Stomach smooth muscle (tissue), 2 donors: ENCODE results near the gene TIMM10.

Source experiments
- H3K27ac ChIP-seq: one replicate; pipeline ENCODE4 v1.7.0; 2013; ENCODE audit warnings: mild to moderate bottlenecking, low read length, inconsistent platforms
- H3K27me3 ChIP-seq, 2 donors: one replicate each; pipeline ENCODE4 v1.7.0; 2013; ENCODE audit warnings: low read length in 2 of 2; ENCODE audit not compliant: insufficient read depth in 2 of 2, control insufficient read depth in 1 of 2
- H3K36me3 ChIP-seq, 2 donors: one replicate each; pipeline ENCODE4 v1.7.0; 2013; ENCODE audit warnings: low read length in 2 of 2; ENCODE audit not compliant: control insufficient read depth in 2 of 2, insufficient read depth in 2 of 2
- H3K4me1 ChIP-seq: one replicate; pipeline ENCODE4 v1.7.0; 2013; ENCODE audit warnings: low read length; ENCODE audit not compliant: control insufficient read depth, insufficient read depth
- H3K4me3 ChIP-seq, 2 donors: one replicate each; pipeline ENCODE4 v1.7.0; 2013; ENCODE audit warnings: low read length in 2 of 2
- H3K9ac ChIP-seq, 2 donors: one replicate each; pipeline ENCODE4 v1.7.0; 2013; ENCODE audit warnings: low read length in 2 of 2, mild to moderate bottlenecking in 1 of 2
- H3K9me3 ChIP-seq, 2 donors: one replicate each; pipeline ENCODE4 v1.7.0; 2013; ENCODE audit warnings: low read length in 2 of 2; ENCODE audit not compliant: control insufficient read depth in 2 of 2
- donor health status: healthy.
- donor health status: Pancreatic carcinoma.

Gene TIMM10

GRCh38 chr11:57556041-57556440, 25.5 kb upstream of the TIMM10 start:
- Histone ChIP-seq H3K27me3 (no peaks in the 10 kb centered on the region), H3K36me3 (peaks cover 27 to 43% of the 10 kb centered on the region in 2 donors), H3K9ac (no peak overlapping the region), H3K9me3 (no peaks in the 10 kb centered on the region), H3K4me1 (no peaks in the 10 kb centered on the region), H3K27ac (no peak overlapping the region), H3K4me3 (no peak overlapping the region)

- no peak overlapping the region for H3K27ac ChIP-seq
- no peak overlapping the region for H3K4me3 ChIP-seq
- H3K36me3 ChIP-seq, result peaks cover 28 to 45% of the 10 kb centered on the region in 2 donors
- H3K4me1 ChIP-seq, result no peaks in the 10 kb centered on the region
- no peaks in the 10 kb centered on the region for H3K9me3 ChIP-seq
- H3K27me3 ChIP-seq, result no peaks in the 10 kb centered on the region
- H3K9ac ChIP-seq, result no peak overlapping the region
These were observed 24.8 kb upstream of the TIMM10 start for GRCh38 chr11:57555393-57555792.

- no peak overlapping the region for H3K4me3 ChIP-seq
- H3K4me1 ChIP-seq, result no peaks in the 10 kb centered on the region
- no peaks in the 10 kb centered on the region for H3K9me3 ChIP-seq
- no peaks in the 10 kb centered on the region for H3K27me3 ChIP-seq
- no peak overlapping the region for H3K9ac ChIP-seq
- peaks cover 31 to 44% of the 10 kb centered on the region in 2 donors for H3K36me3 ChIP-seq
- H3K27ac ChIP-seq, result no peak overlapping the region
These were observed 21.9 kb upstream of the TIMM10 start for GRCh38 chr11:57552479-57552878.

GRCh38 chr11:57551941-57552340, 21.4 kb upstream of the TIMM10 start:
- no peak overlapping the region for H3K9ac ChIP-seq
- H3K36me3 ChIP-seq, result peaks cover 31 to 43% of the 10 kb centered on the region in 2 donors
- no peaks in the 10 kb centered on the region for H3K27me3 ChIP-seq
- no peaks in the 10 kb centered on the region for H3K9me3 ChIP-seq
- H3K4me3 ChIP-seq, result no peak overlapping the region
- H3K27ac ChIP-seq, result no peak overlapping the region
- H3K4me1 ChIP-seq, result no peaks in the 10 kb centered on the region

- Histone ChIP-seq H3K27ac (no peak overlapping the region), H3K9ac (no peak overlapping the region), H3K4me3 (no peak overlapping the region), H3K27me3 (no peaks in the 10 kb centered on the region), H3K4me1 (no peaks in the 10 kb centered on the region), H3K9me3 (no peaks in the 10 kb centered on the region), H3K36me3 (peaks cover 28 to 38% of the 10 kb centered on the region in 2 donors)
These were observed 19.4 kb upstream of the TIMM10 start for GRCh38 chr11:57549983-57550382.

GRCh38 chr11:57547854-57548377, 17.4 kb upstream of the TIMM10 start:
- Histone ChIP-seq H3K27me3 (no peaks in the 10 kb centered on the region), H3K27ac (no peak overlapping the region), H3K4me3 (no peak overlapping the region), H3K9ac (no peak overlapping the region), H3K9me3 (no peaks in the 10 kb centered on the region), H3K36me3 (peaks cover 17 to 21% of the 10 kb centered on the region in 2 donors), H3K4me1 (no peaks in the 10 kb centered on the region)

GRCh38 chr11:57546869-57547475, 16.4 kb upstream of the TIMM10 start:
- Histone ChIP-seq H3K36me3 (peaks cover 9 to 15% of the 10 kb centered on the region in 2 donors), H3K9me3 (no peaks in the 10 kb centered on the region), H3K27ac (no peak overlapping the region), H3K9ac (no peak overlapping the region), H3K27me3 (no peaks in the 10 kb centered on the region), H3K4me3 (no peak overlapping the region), H3K4me1 (no peaks in the 10 kb centered on the region)

GRCh38 chr11:57546451-57546850, 15.9 kb upstream of the TIMM10 start:
- Histone ChIP-seq H3K27me3 (no peaks in the 10 kb centered on the region), H3K4me1 (no peaks in the 10 kb centered on the region), H3K36me3 (peaks cover 5 to 12% of the 10 kb centered on the region in 2 donors), H3K9ac (no peak overlapping the region), H3K4me3 (no peak overlapping the region), H3K27ac (no peak overlapping the region), H3K9me3 (no peaks in the 10 kb centered on the region)

GRCh38 chr11:57545883-57546282, 15.3 kb upstream of the TIMM10 start:
- H3K27ac ChIP-seq, result no peak overlapping the region
- peaks cover 4 to 12% of the 10 kb centered on the region in 2 donors for H3K36me3 ChIP-seq
- H3K9ac ChIP-seq, result no peak overlapping the region
- H3K4me1 ChIP-seq, result no peaks in the 10 kb centered on the region
- H3K27me3 ChIP-seq, result no peaks in the 10 kb centered on the region
- H3K4me3 ChIP-seq, result no peak overlapping the region
- no peaks in the 10 kb centered on the region for H3K9me3 ChIP-seq

- Histone ChIP-seq H3K9me3 (no peaks in the 10 kb centered on the region), H3K4me3 (no peak overlapping the region), H3K36me3 (peaks cover 0 to 1% of the 10 kb centered on the region in 2 donors), H3K9ac (no peak overlapping the region), H3K27ac (no peak overlapping the region), H3K27me3 (no peaks in the 10 kb centered on the region), H3K4me1 (no peaks in the 10 kb centered on the region)
These were observed 14.0 kb upstream of the TIMM10 start for GRCh38 chr11:57544566-57544965.

- Histone ChIP-seq H3K36me3 (no peaks in the 10 kb centered on the region), H3K27me3 (no peaks in the 10 kb centered on the region), H3K4me3 (no peak overlapping the region), H3K27ac (no peak overlapping the region), H3K9ac (no peak overlapping the region), H3K9me3 (no peaks in the 10 kb centered on the region), H3K4me1 (no peaks in the 10 kb centered on the region)
These were observed 13.0 kb upstream of the TIMM10 start for GRCh38 chr11:57543593-57543992.
